H1 (cell line): ENCODE data around the gene OTUD4. TPM values are rescaled to one million over a fixed set of nuclear protein-coding genes. Genes with fewer than 3 reads are reported as not detected.
A peak's percentile ranks its signal among the peaks of the same experiment; 100 is the strongest.

ENCODE experiments used
- CTCF ChIA-PET: fragments of 300-600 bp; sonication (Branson Sonifier 250); formaldehyde crosslinking; loops from one replicate; lab custom pipeline; 2021; ENCODE audit not compliant: partially characterized antibody; lab: Charles Lee
- POLR2A ChIA-PET: fragments of 300-600 bp; sonication (Branson Sonifier 250); formaldehyde crosslinking; loops from one replicate; lab custom pipeline; 2021; ENCODE audit warnings: inconsistent platforms; ENCODE audit not compliant: partially characterized antibody; lab: Charles Lee
- DNase-seq, 2 experiments: peaks; one replicate each; pipeline versions ENCODE4 v3.0.0 to v3.0.0-alpha.2; 2010 to 2022; ENCODE audit warnings: low spot score in 2 of 2, low read depth in 1 of 2, mixed read lengths in 1 of 2
- FAIRE-seq: peaks from 2 replicates; lab custom pipeline; 2011; peaks lifted over from hg19 to GRCh38; lab: Jason Lieb, UNC
- H2AFZ ChIP-seq: 2 replicates; pipeline ENCODE4 v1.8.1; 2012; ENCODE audit warnings: low read length, inconsistent platforms
- H2AK5ac ChIP-seq: 2 replicates; pipeline ENCODE4 v1.6.1; 2013; ENCODE audit warnings: low read depth, low read length
- H2BK120ac ChIP-seq: replicated peaks from 2 replicates; pipeline ENCODE3; 2013; ENCODE audit warnings: low read depth, low read length, inconsistent platforms
- H2BK12ac ChIP-seq: 2 replicates; pipeline ENCODE4 v1.6.1; 2013; ENCODE audit warnings: low read depth, low read length
- H2BK15ac ChIP-seq: 2 replicates; pipeline ENCODE4 v1.6.1; 2013; ENCODE audit warnings: low read length
- H2BK20ac ChIP-seq: 2 replicates; pipeline ENCODE4 v1.6.1; 2013; ENCODE audit warnings: low read length
- H2BK5ac ChIP-seq: 2 replicates; pipeline ENCODE4 v1.6.1; 2013; ENCODE audit warnings: low read depth, low read length
- H3K14ac ChIP-seq: 2 replicates; pipeline ENCODE4 v1.6.1; 2013; ENCODE audit warnings: inconsistent platforms; ENCODE audit not compliant: insufficient read length
- H3K18ac ChIP-seq: 2 replicates; pipeline ENCODE4 v1.6.1; 2013; ENCODE audit warnings: low read length; ENCODE audit errors: extremely low read depth
- H3K23ac ChIP-seq: 2 replicates; pipeline ENCODE4 v1.6.1; 2013; ENCODE audit warnings: inconsistent platforms; ENCODE audit not compliant: insufficient read length
- H3K23me2 ChIP-seq: 2 replicates; pipeline ENCODE4 v1.6.1; 2013; ENCODE audit warnings: low read depth, low read length
- H3K27ac ChIP-seq: 2 replicates; pipeline ENCODE4 v1.6.1; 2011; ENCODE audit warnings: low read depth, low read length, inconsistent platforms
- H3K27me3 ChIP-seq, 4 experiments: replicated peaks in 1 of 4; 1 replicate in 1 of 4; 2 replicates in 3 of 4; pipeline versions ENCODE4 v1.6.1 to v1.8.1; 2011 to 2013; ENCODE audit warnings: low read length in 3 of 4, mild to moderate bottlenecking in 3 of 4, inconsistent platforms in 2 of 4, mixed read lengths in 2 of 4, moderate library complexity in 1 of 4; ENCODE audit not compliant: control insufficient read depth in 3 of 4, insufficient read depth in 3 of 4; ENCODE audit errors: extremely low read depth in 1 of 4
- H3K36me3 ChIP-seq, 4 experiments: 2 replicates each; pipeline versions ENCODE4 v1.6.1 to v1.8.1; 2011 to 2013; ENCODE audit warnings: mild to moderate bottlenecking in 4 of 4, low read length in 3 of 4, moderate library complexity in 2 of 4, control low read depth in 1 of 4, inconsistent platforms in 1 of 4; ENCODE audit not compliant: insufficient read depth in 4 of 4, control insufficient read depth in 2 of 4
- H3K4ac ChIP-seq: replicated peaks from 2 replicates; pipeline ENCODE3; 2013; ENCODE audit warnings: low read length, low read depth, mixed read lengths, inconsistent platforms; ENCODE audit not compliant: insufficient read length
- H3K4me1 ChIP-seq, 4 experiments: replicated peaks in 1 of 4; 1 replicate in 1 of 4; 2 replicates in 3 of 4; pipeline versions ENCODE4 v1.6.1 to v1.8.1; 2011 to 2013; ENCODE audit warnings: low read length in 3 of 4, inconsistent platforms in 2 of 4, mixed read lengths in 1 of 4; ENCODE audit not compliant: insufficient read depth in 4 of 4, control insufficient read depth in 3 of 4
- H3K4me2 ChIP-seq, 2 experiments: 2 replicates each; pipeline versions ENCODE4 v1.6.1 to v1.8.1; 2011 to 2013; ENCODE audit warnings: low read depth in 2 of 2, low read length in 2 of 2, control low read depth in 1 of 2, inconsistent platforms in 1 of 2, mild to moderate bottlenecking in 1 of 2; ENCODE audit not compliant: insufficient read depth in 1 of 2
- H3K4me3 ChIP-seq, 4 experiments: fragments of 200-600, 300-600 bp in 1 of 4; sonication (generic), shearing (Covaris generic), sonication (Bioruptor Twin) in 1 of 4; 2 replicates each; pipeline versions ENCODE4 v1.5.1 to v1.8.1; 2011 to 2016; ENCODE audit warnings: low read length in 4 of 4, low read depth in 3 of 4, control low read depth in 2 of 4, inconsistent platforms in 2 of 4, mild to moderate bottlenecking in 2 of 4, mixed read lengths in 1 of 4, moderate library complexity in 1 of 4; ENCODE audit not compliant: insufficient read depth in 2 of 4; ENCODE audit errors: extremely low read depth in 1 of 4
- H3K56ac ChIP-seq: replicated peaks from 2 replicates; pipeline ENCODE3; 2013; ENCODE audit warnings: low read depth, mild to moderate bottlenecking, mixed read lengths, low read length, inconsistent platforms; ENCODE audit not compliant: insufficient read length
- H3K79me1 ChIP-seq: 2 replicates; pipeline ENCODE4 v1.6.1; 2013; ENCODE audit warnings: low read depth, low read length, control low read depth
- H3K79me2 ChIP-seq, 2 experiments: 2 replicates each; pipeline versions ENCODE4 v1.6.1 to v1.8.1; 2012 to 2013; ENCODE audit warnings: low read length in 2 of 2, mild to moderate bottlenecking in 2 of 2, inconsistent platforms in 1 of 2; ENCODE audit not compliant: insufficient read depth in 2 of 2, control insufficient read depth in 1 of 2
- H3K9ac ChIP-seq, 4 experiments: replicated peaks in 1 of 4; 1 replicate in 1 of 4; 2 replicates in 3 of 4; pipeline versions ENCODE4 v1.6.1 to v1.8.1; 2011 to 2013; ENCODE audit warnings: low read depth in 3 of 4, low read length in 3 of 4, control low read depth in 2 of 4, mild to moderate bottlenecking in 2 of 4, moderate library complexity in 2 of 4, inconsistent platforms in 1 of 4; ENCODE audit errors: extremely low read depth in 1 of 4
- H3K9me3 ChIP-seq, 2 experiments: 2 replicates each; pipeline versions ENCODE4 v1.6.1 to v1.8.1; 2012 to 2013; ENCODE audit warnings: mild to moderate bottlenecking in 2 of 2, moderate library complexity in 2 of 2, control low read depth in 1 of 2, inconsistent platforms in 1 of 2, low read depth in 1 of 2, low read length in 1 of 2, mixed read lengths in 1 of 2; ENCODE audit not compliant: insufficient read depth in 2 of 2
- H4K20me1 ChIP-seq, 2 experiments: replicated peaks in 1 of 2; 2 replicates each; pipeline versions ENCODE3 to v1.8.1; 2011 to 2013; ENCODE audit warnings: inconsistent platforms in 2 of 2, low read length in 2 of 2, mild to moderate bottlenecking in 1 of 2; ENCODE audit not compliant: insufficient read depth in 2 of 2, control insufficient read depth in 1 of 2
- H4K5ac ChIP-seq: 2 replicates; pipeline ENCODE4 v1.6.1; 2013; ENCODE audit warnings: low read length, low read depth, mixed read lengths, inconsistent platforms; ENCODE audit not compliant: insufficient read length
- H4K8ac ChIP-seq: 2 replicates; pipeline ENCODE4 v1.8.0; 2013; ENCODE audit warnings: mild to moderate bottlenecking, moderate library complexity, low read length, inconsistent platforms; ENCODE audit not compliant: insufficient read depth; ENCODE audit errors: extremely low read depth
- H4K91ac ChIP-seq: replicated peaks from 2 replicates; pipeline ENCODE3; 2013; ENCODE audit warnings: low read length, mixed read lengths, inconsistent platforms; ENCODE audit not compliant: insufficient read length
- GTF2F1 ChIP-seq: IDR thresholded peaks from 2 replicates; pipeline ENCODE4 v1.6.1; 2012; ENCODE audit warnings: low read depth, low read length, improper control_type of control experiment, borderline replicate concordance
- RAD21 ChIP-seq, 2 experiments: IDR thresholded peaks in 1 of 2; conservative IDR thresholded peaks in 1 of 2; 2 replicates each; pipeline ENCODE4 v1.6.1; 2011; ENCODE audit warnings: low read depth in 2 of 2, low read length in 2 of 2, improper control_type of control experiment in 1 of 2, inconsistent platforms in 1 of 2, mild to moderate bottlenecking in 1 of 2, moderate library complexity in 1 of 2
- polyA plus RNA-seq, 7 experiments: library from polyadenylated mRNA; depleted of rRNA in 3 of 7; stranded (reverse) in 5 of 7; unstranded in 2 of 7; fragments of >200 nt in 5 of 7; fragments of 200-250 nt in 2 of 7; gene quantifications; 1 replicate in 5 of 7; 2 replicates in 1 of 7; 4 replicates in 1 of 7; pipeline versions ENCODE4 v1.2.1 to v1.2.3, GENCODE V29; 2011 to 2013; ENCODE audit warnings: missing spikeins in 2 of 7, mixed read lengths in 2 of 7
- total RNA-seq: library from RNA; stranded (reverse); fragmentation: NEBNext Ultra II Directional; extraction: Animal tissue kit (Norgen Biotek cat#: 25700); gene quantifications from 2 replicates; pipeline ENCODE4 v1.2.1, GENCODE V29; 2021
- TF ChIP-seq, protein P1 (sequence below), 3 experiments: IDR thresholded peaks; 1 replicate in 2 of 3; 2 replicates in 1 of 3; pipeline versions ENCODE4 v1.5.1 to v1.6.1; 2011; ENCODE audit warnings: low read length in 3 of 3, mild to moderate bottlenecking in 3 of 3, inconsistent platforms in 2 of 3, low read depth in 1 of 3, moderate library complexity in 1 of 3; ENCODE audit not compliant: insufficient read depth in 1 of 3; ENCODE audit errors: control extremely low read depth in 1 of 3

OTUD4 gene
- total and polyA plus RNA-seq, 2 of the 8 experiments (the other 6 are each of a cell fraction or from before 2014, with no cell fraction given), result 17.4 to 57.0 TPM

DNA sequence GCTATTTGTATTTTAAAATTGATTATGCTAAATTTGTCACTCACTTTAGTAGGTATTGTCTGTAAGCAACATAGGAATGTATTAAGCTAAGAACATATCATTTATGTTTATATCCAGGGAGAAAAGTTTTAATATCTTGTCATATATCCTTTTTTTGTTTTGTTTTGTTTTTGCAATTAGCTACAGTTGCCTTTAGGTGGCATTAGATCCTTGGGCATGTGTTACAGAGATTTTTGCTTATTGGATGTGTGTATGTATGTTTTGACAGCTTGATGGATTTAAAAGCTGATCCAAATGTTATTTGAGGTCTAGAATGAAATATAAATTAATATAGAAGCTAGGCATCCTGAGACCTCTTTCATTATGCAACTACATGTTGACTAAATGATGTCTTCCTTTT, 36.1 kb upstream of the OTUD4 start:
- CTCF ChIA-PET, result interaction anchor here (0.6 to 3.8 kb wide), 26 partner anchors 13 to 1506 kb away, joined by 3 to 25 read pairs (median 4); no protein-coding TSS in a partner anchor
- Histone ChIP-seq H3K56ac (no peak overlapping the region), H3K9ac (no peak overlapping the region), H3K4me1 (peaks cover 0 to 3% (median 0%) of the 10 kb centered on the region in 4 experiments; a peak in 1 of 7 replicates), H3K79me2 (no peaks in the 10 kb centered on the region), H4K91ac (no peak overlapping the region), H3K18ac (no peak overlapping the region), H3K14ac (no peak overlapping the region), H3K27ac (no peak overlapping the region), H3K4me3 (no peak overlapping the region), H3K4me2 (no peak overlapping the region), H2BK12ac (no peak overlapping the region), H3K4ac (no peak overlapping the region), H3K27me3 (no peaks in the 10 kb centered on the region), H2BK120ac (no peak overlapping the region), H3K9me3 (no peaks in the 10 kb centered on the region), H2AK5ac (no peak overlapping the region), H3K23ac (no peak overlapping the region), H2BK20ac (no peak overlapping the region), H4K5ac (no peak overlapping the region), H3K79me1 (no peaks in the 10 kb centered on the region), H2BK15ac (no peak overlapping the region), H4K20me1 (no peaks in the 10 kb centered on the region), H3K23me2 (no peaks in the 10 kb centered on the region), H2AFZ (no peak overlapping the region), H4K8ac (no peak overlapping the region), H2BK5ac (no peak overlapping the region), H3K36me3 (no peaks in the 10 kb centered on the region)
- FAIRE-seq (no peak), DNase-seq (no peak)
- POLR2A ChIA-PET, result no interaction called here
- TF ChIP-seq GTF2F1, result no peak
- peak; percentile 77 to 83 for TF ChIP-seq RAD21 (IDR thresholded peaks at IDR 0.05 in 1 of 2, conservative IDR thresholded peaks at IDR 0.05 in 1 of 2; ENCODE audit: low read depth in 2 of 2, low read length in 2 of 2)
- TF ChIP-seq, protein P1, sequence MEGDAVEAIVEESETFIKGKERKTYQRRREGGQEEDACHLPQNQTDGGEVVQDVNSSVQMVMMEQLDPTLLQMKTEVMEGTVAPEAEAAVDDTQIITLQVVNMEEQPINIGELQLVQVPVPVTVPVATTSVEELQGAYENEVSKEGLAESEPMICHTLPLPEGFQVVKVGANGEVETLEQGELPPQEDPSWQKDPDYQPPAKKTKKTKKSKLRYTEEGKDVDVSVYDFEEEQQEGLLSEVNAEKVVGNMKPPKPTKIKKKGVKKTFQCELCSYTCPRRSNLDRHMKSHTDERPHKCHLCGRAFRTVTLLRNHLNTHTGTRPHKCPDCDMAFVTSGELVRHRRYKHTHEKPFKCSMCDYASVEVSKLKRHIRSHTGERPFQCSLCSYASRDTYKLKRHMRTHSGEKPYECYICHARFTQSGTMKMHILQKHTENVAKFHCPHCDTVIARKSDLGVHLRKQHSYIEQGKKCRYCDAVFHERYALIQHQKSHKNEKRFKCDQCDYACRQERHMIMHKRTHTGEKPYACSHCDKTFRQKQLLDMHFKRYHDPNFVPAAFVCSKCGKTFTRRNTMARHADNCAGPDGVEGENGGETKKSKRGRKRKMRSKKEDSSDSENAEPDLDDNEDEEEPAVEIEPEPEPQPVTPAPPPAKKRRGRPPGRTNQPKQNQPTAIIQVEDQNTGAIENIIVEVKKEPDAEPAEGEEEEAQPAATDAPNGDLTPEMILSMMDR (IDR thresholded peaks at IDR 0.05; ENCODE audit: control extremely low read depth in 1 of 3, insufficient read depth in 1 of 3, low read depth in 1 of 3, low read length in 3 of 3), result peak in 2 of 3 experiments; percentile 36 to 57; a peak in 2 of 4 replicates
